ENCODE results near the gene FABP3. TPM values are rescaled to one million over a fixed set of nuclear protein-coding genes. Genes with fewer than 3 reads are reported as not detected.

FABP3 gene
- total RNA-seq, 2 donors from 2014 or later = 3.0 to 3.4 TPM

DNA sequence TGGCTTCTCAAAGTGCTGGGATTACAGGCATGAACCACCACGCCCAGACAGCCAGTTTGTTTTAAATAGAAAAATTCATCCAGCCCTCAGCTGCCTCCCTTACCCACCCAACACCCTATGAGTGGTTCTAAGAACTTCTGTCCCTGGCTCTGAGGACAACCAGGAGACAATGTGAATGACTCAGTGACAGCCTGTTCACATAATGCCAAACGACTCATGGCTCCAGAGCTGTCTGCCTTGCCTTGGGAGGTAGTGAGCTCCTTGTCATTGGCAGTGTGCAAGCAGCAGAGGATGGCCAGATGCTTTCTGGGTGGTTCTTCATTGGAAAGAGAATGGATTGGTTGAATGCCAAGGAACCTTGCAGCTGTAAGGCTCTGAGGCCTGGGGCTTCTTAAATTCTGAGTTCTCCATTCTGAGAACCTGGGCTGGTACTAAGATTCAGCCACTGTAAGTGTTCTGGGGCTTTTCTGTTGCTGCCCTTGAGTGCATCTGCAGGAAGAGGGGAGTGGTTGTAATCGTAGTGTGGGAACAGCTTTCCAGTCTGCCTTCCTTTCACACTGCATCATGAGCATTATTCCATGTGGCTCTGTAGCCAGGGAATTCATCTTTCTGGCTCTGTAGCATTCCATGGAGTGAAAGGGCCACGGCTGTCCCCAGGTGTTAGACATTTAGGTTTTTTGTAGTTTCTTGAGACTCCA lies 45.9 kb upstream of the FABP3 start:
- no peaks in the 10 kb centered on the region for H3K9me3 Mint-ChIP-seq
- Histone ChIP-seq H3K9ac (ENCODE audit: extremely low read depth, low read length, poor library complexity, severe bottlenecking) (no peak overlapping the region), H3K27me3 (ENCODE audit: control insufficient read depth, insufficient read depth, low read length, poor library complexity, severe bottlenecking) (no peaks in the 10 kb centered on the region), H3K4me1 (ENCODE audit: control insufficient read depth, insufficient read depth, low read length) (peaks cover 5% of the 10 kb centered on the region), H3K36me3 (ENCODE audit: control insufficient read depth, insufficient read depth, low read length) (no peaks in the 10 kb centered on the region), H3K27ac (ENCODE audit: low read depth, low read length) (no peak overlapping the region), H3K9me3 (ENCODE audit: control insufficient read depth, low read length) (no peaks in the 10 kb centered on the region), H3K4me3 (ENCODE audit: low read length) (no peak overlapping the region)
- WGBS, 2 experiments (ENCODE audit: insufficient coverage in 1 of 2, insufficient read length in 1 of 2) = 86 to 88% methylated on average over 3 to 4 of the region's 4 CpGs
- TF ChIP-seq, protein P1, sequence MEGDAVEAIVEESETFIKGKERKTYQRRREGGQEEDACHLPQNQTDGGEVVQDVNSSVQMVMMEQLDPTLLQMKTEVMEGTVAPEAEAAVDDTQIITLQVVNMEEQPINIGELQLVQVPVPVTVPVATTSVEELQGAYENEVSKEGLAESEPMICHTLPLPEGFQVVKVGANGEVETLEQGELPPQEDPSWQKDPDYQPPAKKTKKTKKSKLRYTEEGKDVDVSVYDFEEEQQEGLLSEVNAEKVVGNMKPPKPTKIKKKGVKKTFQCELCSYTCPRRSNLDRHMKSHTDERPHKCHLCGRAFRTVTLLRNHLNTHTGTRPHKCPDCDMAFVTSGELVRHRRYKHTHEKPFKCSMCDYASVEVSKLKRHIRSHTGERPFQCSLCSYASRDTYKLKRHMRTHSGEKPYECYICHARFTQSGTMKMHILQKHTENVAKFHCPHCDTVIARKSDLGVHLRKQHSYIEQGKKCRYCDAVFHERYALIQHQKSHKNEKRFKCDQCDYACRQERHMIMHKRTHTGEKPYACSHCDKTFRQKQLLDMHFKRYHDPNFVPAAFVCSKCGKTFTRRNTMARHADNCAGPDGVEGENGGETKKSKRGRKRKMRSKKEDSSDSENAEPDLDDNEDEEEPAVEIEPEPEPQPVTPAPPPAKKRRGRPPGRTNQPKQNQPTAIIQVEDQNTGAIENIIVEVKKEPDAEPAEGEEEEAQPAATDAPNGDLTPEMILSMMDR (conservative IDR thresholded peaks at IDR 0.05) = no peak
- DNase-seq = no peak
- H3K36me3 Mint-ChIP-seq (ENCODE audit: low read depth) = peaks cover 7% of the 10 kb centered on the region
- no peak overlapping the region for H3K4me3 Mint-ChIP-seq
- peaks cover 7% of the 10 kb centered on the region for H3K4me1 Mint-ChIP-seq
- no peak overlapping the region for H3K27ac Mint-ChIP-seq
- H3K27me3 Mint-ChIP-seq (ENCODE audit: insufficient read depth) = no peaks in the 10 kb centered on the region

DNA sequence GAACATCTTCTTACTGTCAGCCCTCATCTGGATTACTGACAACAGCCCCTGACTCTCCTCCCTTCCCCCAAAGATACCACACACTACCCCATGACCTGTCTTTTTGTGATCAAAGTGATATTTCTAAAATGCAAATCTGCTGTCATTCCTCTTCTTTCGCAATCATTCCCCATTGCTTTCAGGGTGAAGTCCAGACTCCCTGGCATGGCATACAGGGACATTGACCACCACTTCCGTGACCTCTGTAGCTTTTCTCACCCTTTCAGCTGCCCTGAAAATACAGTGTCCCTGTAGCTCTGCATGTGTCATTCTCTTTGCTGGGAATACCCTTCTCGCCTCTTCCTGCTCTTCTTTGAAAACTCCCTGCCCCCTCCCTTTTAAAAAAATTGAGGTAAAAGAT lies 44.3 kb upstream of the FABP3 start:
- Mint-ChIP-seq H3K36me3 (ENCODE audit: low read depth) (peaks cover 7% of the 10 kb centered on the region), H3K4me1 (peaks cover 7% of the 10 kb centered on the region), H3K9me3 (no peaks in the 10 kb centered on the region), H3K27me3 (ENCODE audit: insufficient read depth) (peaks cover 4% of the 10 kb centered on the region), H3K4me3 (no peak overlapping the region), H3K27ac (no peak overlapping the region)
- WGBS, 2 experiments (ENCODE audit: insufficient coverage in 1 of 2, insufficient read length in 1 of 2) = 89 to 90% methylated on average over 3 of the region's 3 CpGs
- H3K4me1 ChIP-seq (ENCODE audit: control insufficient read depth, insufficient read depth, low read length) = peaks cover 5% of the 10 kb centered on the region
- no peak for DNase-seq
- peaks cover 6% of the 10 kb centered on the region for H3K27me3 ChIP-seq (ENCODE audit: control insufficient read depth, insufficient read depth, low read length, poor library complexity, severe bottlenecking)
- no peak overlapping the region for H3K9ac ChIP-seq (ENCODE audit: extremely low read depth, low read length, poor library complexity, severe bottlenecking)
- no peaks in the 10 kb centered on the region for H3K9me3 ChIP-seq (ENCODE audit: control insufficient read depth, low read length)
- H3K4me3 ChIP-seq (ENCODE audit: low read length) = no peak overlapping the region
- no peak overlapping the region for H3K27ac ChIP-seq (ENCODE audit: low read depth, low read length)
- TF ChIP-seq, protein P1 (conservative IDR thresholded peaks at IDR 0.05) = no peak
- no peaks in the 10 kb centered on the region for H3K36me3 ChIP-seq (ENCODE audit: control insufficient read depth, insufficient read depth, low read length)

DNA sequence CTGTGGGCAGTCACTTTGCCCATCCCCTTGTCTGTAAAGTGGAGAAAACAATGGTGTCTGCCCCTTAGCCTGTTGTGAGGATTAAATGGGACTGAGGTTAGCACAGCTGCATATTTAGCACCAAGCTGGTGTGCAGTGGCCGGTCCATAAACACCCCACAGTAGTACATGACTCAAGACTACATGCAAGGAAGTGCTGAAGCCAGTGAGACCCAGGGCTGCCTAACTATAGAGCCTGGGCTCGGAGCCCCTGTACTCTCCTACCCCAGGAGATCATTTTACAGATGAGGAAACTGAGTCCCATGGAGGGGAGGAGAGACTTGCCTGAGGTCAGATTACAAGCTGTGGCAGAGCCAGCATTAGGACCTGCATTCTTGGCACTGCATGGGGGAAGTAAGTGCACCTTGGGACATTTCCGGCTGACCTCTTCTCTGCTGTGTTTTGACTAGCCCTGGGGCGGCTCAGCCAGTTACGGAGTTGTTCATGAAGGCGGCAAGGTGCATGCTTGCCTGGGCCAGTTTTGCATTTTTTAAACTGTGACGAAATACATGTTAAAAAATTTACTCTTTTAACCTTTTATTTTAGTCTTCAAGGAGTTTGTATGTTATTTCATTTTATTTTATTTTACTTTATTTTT lies 43.3 kb upstream of the FABP3 start:
- Mint-ChIP-seq H3K27me3 (ENCODE audit: insufficient read depth) (peaks cover 14% of the 10 kb centered on the region), H3K36me3 (ENCODE audit: low read depth) (peaks cover 7% of the 10 kb centered on the region), H3K9me3 (no peaks in the 10 kb centered on the region), H3K4me3 (no peak overlapping the region), H3K4me1 (peaks cover 7% of the 10 kb centered on the region), H3K27ac (no peak overlapping the region)
- 68 to 83% methylated on average over 3 to 7 of the region's 7 CpGs for WGBS, 2 experiments (ENCODE audit: insufficient coverage in 1 of 2, insufficient read length in 1 of 2)
- H3K9me3 ChIP-seq (ENCODE audit: control insufficient read depth, low read length) = no peaks in the 10 kb centered on the region
- TF ChIP-seq, protein P1 (conservative IDR thresholded peaks at IDR 0.05) = no peak
- H3K36me3 ChIP-seq (ENCODE audit: control insufficient read depth, insufficient read depth, low read length) = no peaks in the 10 kb centered on the region
- H3K27me3 ChIP-seq (ENCODE audit: control insufficient read depth, insufficient read depth, low read length, poor library complexity, severe bottlenecking) = peaks cover 15% of the 10 kb centered on the region
- no peak overlapping the region for H3K4me3 ChIP-seq (ENCODE audit: low read length)
- no peak overlapping the region for H3K27ac ChIP-seq (ENCODE audit: low read depth, low read length)
- H3K9ac ChIP-seq (ENCODE audit: extremely low read depth, low read length, poor library complexity, severe bottlenecking) = no peak overlapping the region
- peaks cover 5% of the 10 kb centered on the region for H3K4me1 ChIP-seq (ENCODE audit: control insufficient read depth, insufficient read depth, low read length)
- no peak for DNase-seq

Measured in endodermal cell (in vitro differentiated cells).